GM19238 (cell line): ENCODE data around the gene GLOD4.
"Not testable (repeated sequence)": the region's sequence is repeated elsewhere in the genome, so short reads cannot be mapped to it uniquely, and the experiment has no call there.

Source experiments
- DNase-seq: peaks from one replicate; pipeline ENCODE4 v3.0.0; 2011; ENCODE audit warnings: low spot score; ENCODE audit not compliant: insufficient read length

GLOD4 gene

GRCh38 chr17:802901-803881 lies 21.1 kb upstream of the GLOD4 start:
- no peak for DNase-seq

- DNase-seq, result no peak
These were observed 20.4 kb upstream of the GLOD4 start for GRCh38 chr17:802481-802880.

- no peak for DNase-seq
These were observed 19.6 kb upstream of the GLOD4 start for GRCh38 chr17:801660-802059.

GRCh38 chr17:800446-801242 lies 18.6 kb upstream of the GLOD4 start:
- no peak for DNase-seq

GRCh38 chr17:799261-799660 lies 17.2 kb upstream of the GLOD4 start:
- no peak for DNase-seq

- DNase-seq, result no peak
These were observed 16.2 kb upstream of the GLOD4 start for GRCh38 chr17:798246-798645.

GRCh38 chr17:797236-797840 lies 15.3 kb upstream of the GLOD4 start:
- no peak for DNase-seq

- no peak for DNase-seq
These were observed 14.5 kb upstream of the GLOD4 start for GRCh38 chr17:796609-797008.

GRCh38 chr17:795721-796120 lies 13.6 kb upstream of the GLOD4 start:
- no peak for DNase-seq

GRCh38 chr17:795276-795675 lies 13.2 kb upstream of the GLOD4 start:
- DNase-seq, result no peak

- peak; percentile 74 for DNase-seq
These were observed 12.8 kb upstream of the GLOD4 start for GRCh38 chr17:794876-795275.

GRCh38 chr17:792277-792676 lies 10.2 kb upstream of the GLOD4 start:
- DNase-seq, result no peak

- DNase-seq, result no peak
These were observed 9.7 kb upstream of the GLOD4 start for GRCh38 chr17:791829-792228.

- not testable (repeated sequence) for DNase-seq
These were observed 8.8 kb upstream of the GLOD4 start for GRCh38 chr17:790874-791247.

GRCh38 chr17:789931-790873 lies 8.1 kb upstream of the GLOD4 start:
- not testable (repeated sequence) for DNase-seq

GRCh38 chr17:789160-789840 lies 7.2 kb upstream of the GLOD4 start:
- DNase-seq, result no peak

GRCh38 chr17:788551-788950 lies 6.5 kb upstream of the GLOD4 start:
- DNase-seq, result no peak

- DNase-seq, result no peak
These were observed 5.7 kb upstream of the GLOD4 start for GRCh38 chr17:787641-788221.

- not testable (repeated sequence) for DNase-seq
These were observed 3.8 kb upstream of the GLOD4 start for GRCh38 chr17:785901-786300.

- DNase-seq, result no peak
These were observed 2.1 kb upstream of the GLOD4 start for GRCh38 chr17:784143-784542.
